ENCODE results near the gene INHBB.

INHBB gene

GRCh38 chr2:120399889-120400240 lies 53.9 kb downstream of the INHBB start:
- no peak for DNase-seq

GRCh38 chr2:120400551-120400950 lies 54.6 kb downstream of the INHBB start:
- no peak for DNase-seq
